ENCODE data around the gene HP.
A peak's percentile ranks its signal among the peaks of the same experiment; 100 is the strongest.

HP gene

DNA sequence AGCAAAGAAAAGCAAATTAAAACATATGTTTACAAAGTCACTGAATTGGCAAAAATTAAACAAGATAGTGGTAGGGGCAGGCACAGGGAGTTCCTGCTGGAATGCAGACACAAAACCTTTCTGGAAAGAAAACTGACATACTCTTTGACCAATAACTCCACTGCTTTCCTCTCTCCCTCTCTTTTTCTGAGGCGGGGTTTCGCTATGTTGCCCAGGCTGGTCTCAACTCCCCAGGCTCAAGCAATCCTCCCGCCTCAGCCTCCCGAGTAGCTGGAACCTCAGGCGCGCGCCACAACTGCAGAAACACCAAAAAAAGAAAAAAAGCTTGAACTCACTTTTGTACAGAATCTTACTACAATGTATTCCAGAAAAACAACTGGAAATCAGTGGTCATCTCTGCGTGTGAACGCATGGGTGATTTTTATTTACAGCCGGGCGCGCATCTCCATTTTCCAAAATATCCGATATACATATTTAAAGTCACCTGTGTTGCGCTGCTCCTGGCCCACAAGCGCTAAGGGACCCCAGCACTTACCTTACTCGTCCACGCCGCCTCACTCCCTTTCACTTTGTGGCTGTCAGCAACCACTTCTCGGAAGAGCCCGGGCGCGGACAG lies 38.6 kb downstream of the HP start:
- no peak for DNase-seq

DNA sequence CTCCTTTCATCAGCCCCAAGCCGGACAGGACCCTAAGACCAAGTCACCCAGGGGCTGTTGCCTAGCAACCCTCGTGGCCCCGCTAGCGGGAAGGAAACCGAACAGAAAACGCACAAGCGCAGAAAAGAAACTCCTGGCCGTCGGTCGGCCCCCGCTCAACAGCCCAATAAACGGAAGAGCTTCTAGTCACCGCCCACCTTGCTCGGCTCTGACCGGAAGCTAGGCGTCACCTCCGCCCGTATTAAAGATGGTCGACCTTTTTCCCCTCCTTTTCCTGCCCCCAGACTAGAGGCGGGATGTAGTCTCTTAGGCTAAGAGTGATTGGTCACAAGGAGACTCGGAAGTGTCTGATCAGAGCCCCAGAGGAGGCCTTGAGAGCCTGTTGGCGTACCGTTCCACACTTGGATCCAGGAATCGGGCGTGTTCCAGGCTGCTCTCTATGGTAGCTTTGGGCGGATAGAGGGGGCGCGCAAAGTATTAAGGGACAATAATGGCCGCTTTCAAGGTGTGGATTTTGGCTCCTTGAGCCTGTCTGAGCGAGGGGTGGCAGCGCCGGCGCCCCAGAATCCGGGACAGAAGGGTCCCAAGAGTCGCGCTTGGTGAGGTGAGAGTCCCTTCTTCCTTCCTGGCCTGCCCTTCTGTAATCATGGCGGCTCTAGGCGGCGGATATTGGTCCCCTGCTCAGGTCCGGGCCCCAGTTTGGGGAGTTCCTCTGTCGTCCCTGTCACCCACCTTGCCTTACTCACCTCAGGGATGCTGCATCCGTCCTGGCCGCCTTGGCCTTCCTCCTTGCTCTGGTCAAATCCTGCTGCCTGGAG lies 39.4 kb downstream of the HP start, which contains the start of the genes DHX38 and TXNL4B:
Gene DHX38, plus strand, starts transcription at position 400 of the 818 bp plus-strand sequence. CDS start 2,311 bp downstream, outside the sequence.
Gene TXNL4B, minus strand, starts transcription at position 173 of the 818 bp plus-strand sequence. CDS start 2,871 bp downstream, outside the sequence.
- DNase-seq, result peak; percentile 87

DNA sequence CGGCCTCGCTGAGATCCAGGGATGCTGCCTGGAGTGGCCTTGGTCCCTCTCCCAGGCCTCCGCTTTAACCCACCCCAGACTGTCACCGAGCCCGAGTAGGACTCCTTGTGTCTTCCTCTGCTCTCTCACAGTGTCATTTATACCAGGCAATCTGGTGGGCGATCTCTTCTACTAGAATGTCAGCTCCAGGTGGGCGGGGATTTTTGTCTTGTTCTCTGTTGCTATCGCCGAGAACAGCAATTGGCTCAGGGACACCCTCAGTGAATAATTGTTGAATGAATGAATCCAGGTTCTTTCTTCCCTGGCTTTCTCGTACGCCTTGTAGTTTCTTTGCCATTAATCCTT lies 39.9 kb downstream of the HP start:
- no peak for DNase-seq

DNA sequence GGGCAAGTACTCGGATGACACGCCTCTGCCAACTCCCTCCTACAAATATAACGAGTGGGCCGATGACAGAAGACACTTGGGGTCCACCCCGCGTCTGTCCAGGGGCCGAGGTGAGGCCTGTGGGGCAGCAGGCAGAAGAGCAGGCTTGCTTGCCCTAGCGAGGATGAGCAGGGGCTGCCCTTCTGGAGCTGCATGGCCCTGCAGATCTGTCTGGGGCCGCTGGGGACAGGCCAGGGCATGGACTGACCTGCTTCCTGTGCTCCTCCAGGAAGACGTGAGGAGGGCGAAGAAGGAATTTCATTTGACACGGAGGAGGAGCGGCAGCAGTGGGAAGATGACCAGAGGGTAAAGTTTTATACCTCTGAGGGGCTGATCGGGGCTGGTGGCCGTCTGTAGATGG lies 44.6 kb downstream of the HP start:
- no peak for DNase-seq

DNA sequence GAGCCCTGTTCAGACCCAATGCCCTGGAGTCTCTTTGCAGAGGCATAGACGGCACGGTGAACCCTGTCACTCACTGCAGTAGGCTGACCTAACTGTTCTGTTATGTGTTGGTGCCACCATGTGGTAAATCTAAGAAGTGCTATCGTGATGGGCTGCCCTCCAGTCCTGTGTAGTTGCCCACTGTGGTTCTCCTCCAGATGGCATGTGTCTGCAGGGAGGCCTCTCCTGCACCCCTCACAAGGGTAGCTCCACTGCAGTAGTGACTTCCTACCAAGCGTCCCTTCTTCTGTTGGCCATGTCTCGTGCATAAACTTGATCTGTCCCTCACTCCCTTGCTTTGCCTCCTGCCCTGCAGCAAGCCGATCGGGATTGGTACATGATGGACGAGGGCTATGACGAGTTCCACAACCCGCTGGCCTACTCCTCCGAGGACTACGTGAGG lies 45.1 kb downstream of the HP start:
- DNase-seq, result peak; percentile 15

DNA sequence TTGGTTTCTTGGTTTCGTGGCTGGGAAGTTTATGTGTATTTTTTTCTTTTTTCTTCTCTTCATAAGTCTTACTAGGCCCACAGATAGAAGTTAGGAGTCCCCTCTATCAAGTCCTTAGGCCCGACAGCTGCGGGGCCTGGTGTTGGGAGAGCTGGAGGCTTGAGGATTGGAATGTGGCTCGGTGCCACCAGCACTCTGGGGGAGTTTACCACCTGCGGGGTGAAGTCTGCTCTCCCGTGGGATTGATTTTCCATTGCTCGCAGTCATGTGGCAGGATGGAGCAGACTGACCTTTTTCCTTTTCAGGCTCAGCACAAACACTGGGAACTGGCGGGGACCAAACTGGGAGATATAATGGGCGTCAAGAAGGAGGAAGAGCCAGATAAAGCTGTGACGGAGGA lies 46.9 kb downstream of the HP start:
- no peak for DNase-seq

DNA sequence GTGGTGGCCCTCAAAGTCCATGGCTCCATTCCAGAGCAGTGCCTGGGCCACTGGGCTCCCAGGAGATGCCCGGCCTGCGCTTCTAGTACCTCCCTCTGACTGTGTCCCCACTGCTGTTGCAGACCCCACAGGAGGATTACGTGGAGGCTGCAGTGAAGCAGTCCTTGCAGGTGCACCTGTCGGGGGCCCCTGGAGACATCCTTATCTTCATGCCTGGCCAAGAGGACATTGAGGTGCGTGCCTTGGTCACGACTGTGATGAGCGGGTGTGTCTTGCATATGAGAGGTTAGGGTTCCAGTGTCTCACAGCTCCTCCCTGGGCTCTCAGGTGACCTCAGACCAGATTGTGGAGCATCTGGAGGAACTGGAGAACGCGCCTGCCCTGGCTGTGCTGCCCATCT lies 50.6 kb downstream of the HP start:
- DNase-seq, result no peak

DNA sequence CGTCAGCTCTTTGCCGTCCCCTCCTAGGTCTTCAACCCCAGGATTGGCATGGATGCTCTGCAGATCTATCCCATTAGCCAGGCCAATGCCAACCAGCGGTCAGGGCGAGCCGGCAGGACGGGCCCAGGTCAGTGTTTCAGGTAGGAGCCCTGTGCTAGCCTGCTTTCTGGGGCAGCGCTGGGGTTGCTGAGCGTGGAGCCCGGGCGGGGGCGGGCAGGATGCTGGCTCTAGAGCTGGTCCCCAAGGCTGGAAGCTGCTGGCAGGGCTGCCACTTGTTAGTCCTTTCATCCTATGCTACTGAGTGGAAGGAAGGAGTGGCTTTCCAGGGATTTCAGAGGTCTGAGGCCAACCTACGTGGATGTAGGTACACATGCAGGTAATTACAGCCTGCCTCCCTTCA lies 51.7 kb downstream of the HP start:
- no peak for DNase-seq

DNA sequence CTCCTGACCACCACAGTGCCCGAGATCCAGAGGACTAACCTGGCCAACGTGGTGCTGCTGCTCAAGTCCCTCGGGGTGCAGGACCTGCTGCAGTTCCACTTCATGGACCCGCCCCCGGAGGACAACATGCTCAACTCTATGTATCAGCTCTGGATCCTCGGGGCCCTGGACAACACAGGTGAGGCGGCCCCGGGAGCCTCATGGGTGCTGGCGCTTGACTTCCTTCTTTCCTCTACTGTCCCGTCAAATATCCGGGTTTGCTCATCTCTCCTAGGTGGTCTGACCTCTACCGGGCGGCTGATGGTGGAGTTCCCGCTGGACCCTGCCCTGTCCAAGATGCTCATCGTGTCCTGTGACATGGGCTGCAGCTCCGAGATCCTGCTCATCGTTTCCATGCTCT lies 53.1 kb downstream of the HP start:
- no peak for DNase-seq

DNA sequence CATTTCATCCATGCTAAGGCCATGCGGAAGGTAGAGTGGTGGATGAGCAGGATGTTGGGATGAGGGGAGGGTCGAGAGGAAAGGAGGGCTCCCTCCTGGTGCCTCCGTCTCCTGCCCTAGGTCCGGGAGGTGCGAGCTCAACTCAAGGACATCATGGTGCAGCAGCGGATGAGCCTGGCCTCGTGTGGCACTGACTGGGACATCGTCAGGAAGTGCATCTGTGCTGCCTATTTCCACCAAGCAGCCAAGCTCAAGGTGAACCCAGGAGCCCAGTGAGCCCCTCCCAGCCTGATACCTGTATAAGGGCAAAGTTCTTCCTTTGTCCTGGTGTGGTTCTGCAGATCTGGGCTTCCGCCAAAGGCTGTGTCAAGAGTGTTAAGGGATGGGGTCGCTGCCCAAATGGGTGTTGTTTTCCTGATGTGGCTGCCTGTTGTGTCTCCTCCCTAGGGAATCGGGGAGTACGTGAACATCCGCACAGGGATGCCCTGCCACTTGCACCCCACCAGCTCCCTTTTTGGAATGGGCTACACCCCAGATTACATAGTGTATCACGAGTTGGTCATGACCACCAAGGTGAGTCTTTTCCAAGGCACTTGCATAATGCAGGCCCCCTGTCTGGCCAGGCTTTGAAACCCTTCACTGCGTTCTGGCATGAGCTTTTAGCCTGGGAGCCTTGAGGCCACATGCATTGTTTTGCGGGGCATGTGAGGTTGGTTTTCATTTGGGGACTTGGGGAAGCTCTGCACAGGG lies 54.2 kb downstream of the HP start:
- no peak for DNase-seq

DNA sequence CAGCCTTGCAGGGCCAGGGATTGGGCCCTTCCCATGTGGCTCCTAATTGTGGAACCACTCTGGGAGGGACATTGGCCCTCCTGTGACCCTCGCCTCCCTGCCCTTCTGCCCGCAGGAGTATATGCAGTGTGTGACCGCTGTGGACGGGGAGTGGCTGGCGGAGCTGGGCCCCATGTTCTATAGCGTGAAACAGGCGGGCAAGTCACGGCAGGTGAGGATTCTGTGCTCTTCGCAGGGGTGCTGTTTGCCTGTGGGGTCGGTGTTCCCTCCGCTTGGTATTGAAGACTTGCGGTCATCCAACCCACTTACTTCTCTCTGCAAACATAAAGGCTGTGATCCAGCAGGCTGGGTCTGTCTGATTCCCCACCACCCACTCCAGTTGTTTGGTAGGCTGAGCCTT lies 55.0 kb downstream of the HP start:
- DNase-seq, result no peak

DNA sequence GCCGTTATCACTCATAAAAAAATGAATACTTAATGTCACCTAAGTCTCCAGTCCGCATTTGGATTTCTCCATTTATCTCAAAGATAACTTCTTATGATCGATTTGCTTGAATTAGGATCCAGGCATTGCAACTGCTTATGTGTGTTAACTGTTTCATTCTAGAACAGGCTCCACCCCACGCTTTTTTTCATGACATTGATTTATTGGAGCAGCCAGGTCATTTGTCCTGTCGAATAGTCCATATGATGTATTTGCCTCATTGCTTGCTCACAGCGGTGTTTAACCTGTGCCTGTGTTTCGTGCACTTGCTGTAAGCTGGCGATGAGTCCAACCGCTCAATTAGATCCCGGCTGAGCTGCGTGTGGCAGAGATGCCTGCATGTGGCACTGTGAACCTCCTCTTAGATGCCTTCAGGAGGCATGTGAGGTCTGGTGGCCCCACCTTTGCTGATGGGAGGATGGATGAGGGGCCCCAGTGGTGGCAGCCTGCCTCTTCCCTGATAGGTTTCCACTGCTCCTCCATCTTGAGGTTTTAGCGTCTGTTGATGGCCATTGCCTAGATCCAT lies 55.7 kb downstream of the HP start:
- no peak for DNase-seq

Data from activated gamma-delta T cell treated with Interleukin-2 at 50 U/mL for 16 hours (primary cell).